ENCODE data around the gene MAP3K10. TPM values are rescaled to one million over a fixed set of nuclear protein-coding genes. Genes with fewer than 3 reads are reported as not detected.
A peak's percentile ranks its signal among the peaks of the same experiment; 100 is the strongest.

MAP3K10 gene
- total and polyA plus RNA-seq, 9 of the 15 experiments (the other 6 are each of a cell fraction or from before 2014, with no cell fraction given) = 0.01 to 8.0 (median 2.7) TPM; not detected in 1

DNA sequence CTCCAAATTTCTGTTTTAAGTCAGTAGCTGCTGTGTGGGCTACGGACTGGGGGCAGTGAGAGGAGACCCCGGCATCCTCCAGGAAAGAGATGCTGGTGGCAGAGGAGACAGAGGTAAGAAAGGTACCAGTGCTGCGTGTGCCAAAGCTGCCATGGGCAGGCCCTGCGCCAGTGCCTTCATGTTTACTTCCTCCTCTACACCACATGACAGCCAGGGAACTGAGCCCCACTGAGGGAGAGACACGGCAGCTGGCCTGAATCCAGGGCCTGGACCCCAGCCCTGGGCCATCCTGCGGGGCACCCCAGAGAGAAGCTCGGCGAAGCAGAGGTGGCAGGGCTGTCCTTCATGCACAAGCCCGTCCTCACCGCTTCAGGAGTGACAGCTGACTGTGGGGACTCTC, 58.0 kb downstream of the MAP3K10 start:
- FAIRE-seq = no peak
- in situ Hi-C loops (cut with MboI) (no loop called here), intact Hi-C loops (cut with micrococcal nuclease) (no loop called here)
- no peak for DNase-seq (ENCODE audit: extremely low read depth in 1 of 4, low spot score in 3 of 4)
- peaks cover 46% of the 10 kb centered on the region for H3K79me2 ChIP-seq (ENCODE audit: control insufficient read depth, insufficient read depth, low read length)
- H3K9me1 ChIP-seq (ENCODE audit: control insufficient read depth, insufficient read depth, low read length) = peaks cover 4% of the 10 kb centered on the region
- no TSS peak for BruUV-seq (replicated peaks)
- peaks cover 4% of the 10 kb centered on the region; the same call in 1 of the 2 replicates for H4K20me1 ChIP-seq (replicated peaks; ENCODE audit: control insufficient read depth, insufficient read depth, low read length)
- no peak for ATAC-seq
- H3K27ac ChIP-seq (ENCODE audit: extremely low read depth, low read depth, low read length) = no peak overlapping the region
- peaks cover 72% of the 10 kb centered on the region; the same call in 2 of the 3 replicates for H3K36me3 ChIP-seq (ENCODE audit: control insufficient read depth, insufficient read depth, low read length)
- H3K27me3 ChIP-seq (ENCODE audit: control insufficient read depth in 2 of 2, insufficient read depth in 2 of 2, low read length in 2 of 2) = no peaks in the 10 kb centered on the region
- CTCF ChIA-PET (ENCODE audit: low intra/inter-chr PET ratio) = no interaction called here
- peak overlapping the region in 1 of 2 experiments; percentile 53; a peak in 1 of 4 replicates for H3K9ac ChIP-seq (ENCODE audit: insufficient read depth in 1 of 2, low read depth in 2 of 2, low read length in 2 of 2)
- H2AFZ ChIP-seq (ENCODE audit: low read depth, low read length) = no peak overlapping the region
- H3K4me2 ChIP-seq (ENCODE audit: insufficient read depth, low read length) = no peak overlapping the region
- TF ChIP-seq POLR2G (IDR thresholded peaks at IDR 0.05; ENCODE audit: low read depth, low read length) (0 out of 2 replicates have a peak, but pooled peaks have one; percentile 15), SIN3A (IDR thresholded peaks at IDR 0.05; ENCODE audit: borderline replicate concordance in 2 of 2, control insufficient read depth in 1 of 2, low read depth in 2 of 2, low read length in 2 of 2) (no peak)
- no peaks in the 10 kb centered on the region for H3K9me3 ChIP-seq (replicated peaks; ENCODE audit: control insufficient read depth, insufficient read depth, low read depth, low read length)
- H3K4me1 ChIP-seq (replicated peaks in 1 of 2; ENCODE audit: control insufficient read depth in 2 of 2, insufficient read depth in 2 of 2, low read length in 2 of 2) = peaks cover 0 to 16% of the 10 kb centered on the region in 2 experiments; a peak in 2 of 5 replicates
- no peak overlapping the region for H3K4me3 ChIP-seq
- 89% methylated on average over 9 of the region's 10 CpGs for WGBS (ENCODE audit: insufficient coverage, low coverage, missing lambda C conversion rate)
- POLR2A ChIA-PET = interaction anchor here (0.7 kb wide), 1 partner anchor 11 kb away, joined by 4 read pairs; no protein-coding TSS in a partner anchor

DNA sequence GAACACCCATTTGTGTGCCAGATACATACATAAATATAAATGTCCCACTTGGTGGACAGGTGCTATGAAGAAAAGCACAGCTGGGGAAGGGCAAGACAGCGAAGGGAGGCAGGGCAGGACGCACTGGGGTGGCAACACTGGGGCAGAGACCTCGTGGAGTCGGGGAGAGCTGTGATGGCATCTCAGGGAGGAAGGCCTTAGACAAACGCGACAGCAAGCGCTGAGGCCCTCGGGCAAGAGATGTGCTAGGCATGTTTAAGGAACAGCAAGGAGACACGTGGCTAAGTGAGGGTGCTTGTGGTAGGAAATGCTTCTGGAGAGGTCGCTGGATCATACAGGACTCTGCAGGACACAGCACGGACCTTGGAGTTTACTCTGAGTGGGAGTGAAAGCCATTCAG, 58.6 kb downstream of the MAP3K10 start:
- Histone ChIP-seq H3K9me3 (replicated peaks; ENCODE audit: control insufficient read depth, insufficient read depth, low read depth, low read length) (no peaks in the 10 kb centered on the region), H3K4me2 (ENCODE audit: insufficient read depth, low read length) (no peak overlapping the region), H3K9ac (ENCODE audit: insufficient read depth in 1 of 2, low read depth in 2 of 2, low read length in 2 of 2) (peak overlapping the region in 1 of 2 experiments; percentile 60; a peak in 1 of 4 replicates), H3K9me1 (ENCODE audit: control insufficient read depth, insufficient read depth, low read length) (peaks cover 4% of the 10 kb centered on the region), H3K27ac (ENCODE audit: extremely low read depth, low read depth, low read length) (no peak overlapping the region), H3K27me3 (ENCODE audit: control insufficient read depth in 2 of 2, insufficient read depth in 2 of 2, low read length in 2 of 2) (no peaks in the 10 kb centered on the region), H4K20me1 (replicated peaks; ENCODE audit: control insufficient read depth, insufficient read depth, low read length) (peaks cover 4% of the 10 kb centered on the region; the same call in 1 of the 2 replicates), H3K4me3 (no peak overlapping the region), H3K4me1 (replicated peaks in 1 of 2; ENCODE audit: control insufficient read depth in 2 of 2, insufficient read depth in 2 of 2, low read length in 2 of 2) (peaks cover 0 to 16% of the 10 kb centered on the region in 2 experiments; a peak in 2 of 5 replicates), H3K79me2 (ENCODE audit: control insufficient read depth, insufficient read depth, low read length) (peaks cover 40% of the 10 kb centered on the region), H3K36me3 (ENCODE audit: control insufficient read depth, insufficient read depth, low read length) (peaks cover 74% of the 10 kb centered on the region; the same call in 2 of the 3 replicates), H2AFZ (ENCODE audit: low read depth, low read length) (no peak overlapping the region)
- in situ Hi-C loops (cut with MboI) (no loop called here), intact Hi-C loops (cut with micrococcal nuclease) (no loop called here)
- ATAC-seq (no peak), DNase-seq (ENCODE audit: extremely low read depth in 1 of 4, low spot score in 3 of 4) (no peak), FAIRE-seq (no peak)
- BruUV-seq (replicated peaks) = no TSS peak
- 86% methylated on average over 11 of the region's 11 CpGs for WGBS (ENCODE audit: insufficient coverage, low coverage, missing lambda C conversion rate)
- ChIA-PET CTCF (ENCODE audit: low intra/inter-chr PET ratio) (no interaction called here), POLR2A (interaction anchor here (0.7 kb wide), 1 partner anchor 12 kb away, joined by 4 read pairs; no protein-coding TSS in a partner anchor)
- TF ChIP-seq, protein P1, sequence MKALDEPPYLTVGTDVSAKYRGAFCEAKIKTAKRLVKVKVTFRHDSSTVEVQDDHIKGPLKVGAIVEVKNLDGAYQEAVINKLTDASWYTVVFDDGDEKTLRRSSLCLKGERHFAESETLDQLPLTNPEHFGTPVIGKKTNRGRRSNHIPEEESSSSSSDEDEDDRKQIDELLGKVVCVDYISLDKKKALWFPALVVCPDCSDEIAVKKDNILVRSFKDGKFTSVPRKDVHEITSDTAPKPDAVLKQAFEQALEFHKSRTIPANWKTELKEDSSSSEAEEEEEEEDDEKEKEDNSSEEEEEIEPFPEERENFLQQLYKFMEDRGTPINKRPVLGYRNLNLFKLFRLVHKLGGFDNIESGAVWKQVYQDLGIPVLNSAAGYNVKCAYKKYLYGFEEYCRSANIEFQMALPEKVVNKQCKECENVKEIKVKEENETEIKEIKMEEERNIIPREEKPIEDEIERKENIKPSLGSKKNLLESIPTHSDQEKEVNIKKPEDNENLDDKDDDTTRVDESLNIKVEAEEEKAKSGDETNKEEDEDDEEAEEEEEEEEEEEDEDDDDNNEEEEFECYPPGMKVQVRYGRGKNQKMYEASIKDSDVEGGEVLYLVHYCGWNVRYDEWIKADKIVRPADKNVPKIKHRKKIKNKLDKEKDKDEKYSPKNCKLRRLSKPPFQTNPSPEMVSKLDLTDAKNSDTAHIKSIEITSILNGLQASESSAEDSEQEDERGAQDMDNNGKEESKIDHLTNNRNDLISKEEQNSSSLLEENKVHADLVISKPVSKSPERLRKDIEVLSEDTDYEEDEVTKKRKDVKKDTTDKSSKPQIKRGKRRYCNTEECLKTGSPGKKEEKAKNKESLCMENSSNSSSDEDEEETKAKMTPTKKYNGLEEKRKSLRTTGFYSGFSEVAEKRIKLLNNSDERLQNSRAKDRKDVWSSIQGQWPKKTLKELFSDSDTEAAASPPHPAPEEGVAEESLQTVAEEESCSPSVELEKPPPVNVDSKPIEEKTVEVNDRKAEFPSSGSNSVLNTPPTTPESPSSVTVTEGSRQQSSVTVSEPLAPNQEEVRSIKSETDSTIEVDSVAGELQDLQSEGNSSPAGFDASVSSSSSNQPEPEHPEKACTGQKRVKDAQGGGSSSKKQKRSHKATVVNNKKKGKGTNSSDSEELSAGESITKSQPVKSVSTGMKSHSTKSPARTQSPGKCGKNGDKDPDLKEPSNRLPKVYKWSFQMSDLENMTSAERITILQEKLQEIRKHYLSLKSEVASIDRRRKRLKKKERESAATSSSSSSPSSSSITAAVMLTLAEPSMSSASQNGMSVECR (CRISPR knock-in tag; IDR thresholded peaks at IDR 0.05) = no peak
- TF ChIP-seq ASH1L (IDR thresholded peaks at IDR 0.05; ENCODE audit: borderline replicate concordance, low read depth, partially characterized antibody) (no peak), TOE1 (IDR thresholded peaks at IDR 0.05; ENCODE audit: borderline replicate concordance) (no peak), TOE1 (CRISPR knock-in tag; IDR thresholded peaks at IDR 0.05; ENCODE audit: borderline replicate concordance, low read depth) (no peak), ZNF146 (CRISPR knock-in tag; IDR thresholded peaks at IDR 0.05; ENCODE audit: unreplicated experiment) (no peak), ZC3H8 (IDR thresholded peaks at IDR 0.05) (no peak)

Measured in K562 (cell line).